ENCODE data around the gene BTG4. TPM values are rescaled to one million over a fixed set of nuclear protein-coding genes. Genes with fewer than 3 reads are reported as not detected.

Gene BTG4
- total RNA-seq, 1 donor: not detected

GRCh38 chr11:111541254-111542061 lies 29.3 kb upstream of the BTG4 start:
- Histone ChIP-seq H3K4me1 (ENCODE audit: insufficient read depth, low read length) (peaks cover 30% of the 10 kb centered on the region), H3K9me3 (ENCODE audit: low read depth, low read length) (no peaks in the 10 kb centered on the region), H3K4me3 (ENCODE audit: low read length) (peak overlapping the region; percentile 7), H3K27me3 (ENCODE audit: insufficient read depth, low read length) (peaks cover 55% of the 10 kb centered on the region)

GRCh38 chr11:111540937-111541253 lies 28.7 kb upstream of the BTG4 start:
- Histone ChIP-seq H3K4me1 (ENCODE audit: insufficient read depth, low read length) (peaks cover 30% of the 10 kb centered on the region), H3K4me3 (ENCODE audit: low read length) (peak overlapping the region; percentile 7), H3K27me3 (ENCODE audit: insufficient read depth, low read length) (peaks cover 59% of the 10 kb centered on the region), H3K9me3 (ENCODE audit: low read depth, low read length) (no peaks in the 10 kb centered on the region)

- peaks cover 30% of the 10 kb centered on the region for H3K4me1 ChIP-seq (ENCODE audit: insufficient read depth, low read length)
- no peaks in the 10 kb centered on the region for H3K9me3 ChIP-seq (ENCODE audit: low read depth, low read length)
- H3K4me3 ChIP-seq (ENCODE audit: low read length): peak within 1 kb of the TSS; percentile 7
- peaks cover 59% of the 10 kb centered on the region for H3K27me3 ChIP-seq (ENCODE audit: insufficient read depth, low read length)
These were observed 28.1 kb upstream of the BTG4 start, which contains the start of gene LAYN for GRCh38 chr11:111540114-111540936. LAYN (plus strand) TSS chr11:111540720; CDS start chr11:111540844, 124 bp downstream.

GRCh38 chr11:111539426-111540113 lies 27.4 kb upstream of the BTG4 start:
- H3K9me3 ChIP-seq (ENCODE audit: low read depth, low read length): no peaks in the 10 kb centered on the region
- H3K27me3 ChIP-seq (ENCODE audit: insufficient read depth, low read length): peaks cover 59% of the 10 kb centered on the region
- no peak overlapping the region for H3K4me3 ChIP-seq (ENCODE audit: low read length)
- peaks cover 30% of the 10 kb centered on the region for H3K4me1 ChIP-seq (ENCODE audit: insufficient read depth, low read length)

- Histone ChIP-seq H3K27me3 (ENCODE audit: insufficient read depth, low read length) (peaks cover 59% of the 10 kb centered on the region), H3K4me3 (ENCODE audit: low read length) (no peak overlapping the region), H3K9me3 (ENCODE audit: low read depth, low read length) (no peaks in the 10 kb centered on the region), H3K4me1 (ENCODE audit: insufficient read depth, low read length) (peaks cover 30% of the 10 kb centered on the region)
These were observed 26.4 kb upstream of the BTG4 start for GRCh38 chr11:111538407-111539114.

DNA sequence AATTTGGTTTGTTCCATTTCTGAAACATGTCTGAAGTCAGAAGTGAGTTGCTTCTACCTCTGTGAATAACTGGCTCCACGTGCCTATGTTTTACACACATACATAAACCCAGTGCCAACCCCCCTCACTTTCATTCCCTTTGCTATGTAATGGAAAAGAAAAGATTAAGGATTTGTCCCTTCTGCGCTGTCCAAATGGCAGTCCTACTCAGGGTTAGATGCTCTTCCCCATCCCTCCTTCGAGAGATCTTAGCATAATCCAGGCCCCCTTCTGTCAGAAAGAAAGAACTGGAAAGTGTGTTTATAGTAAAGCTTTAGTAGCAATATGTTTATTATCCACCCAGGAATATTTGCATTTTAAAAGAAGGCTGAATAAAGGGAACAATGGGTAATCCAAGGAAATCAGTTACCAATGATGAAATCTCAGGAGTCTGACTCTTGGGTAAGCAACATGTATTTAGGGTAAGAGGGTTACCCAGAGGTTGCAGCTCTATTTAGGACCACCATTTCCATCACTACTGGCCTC lies 25.2 kb upstream of the BTG4 start:
- Histone ChIP-seq H3K27me3 (ENCODE audit: insufficient read depth, low read length) (peaks cover 52% of the 10 kb centered on the region), H3K9me3 (ENCODE audit: low read depth, low read length) (no peaks in the 10 kb centered on the region), H3K4me1 (ENCODE audit: insufficient read depth, low read length) (peaks cover 29% of the 10 kb centered on the region), H3K4me3 (ENCODE audit: low read length) (no peak overlapping the region)

DNA sequence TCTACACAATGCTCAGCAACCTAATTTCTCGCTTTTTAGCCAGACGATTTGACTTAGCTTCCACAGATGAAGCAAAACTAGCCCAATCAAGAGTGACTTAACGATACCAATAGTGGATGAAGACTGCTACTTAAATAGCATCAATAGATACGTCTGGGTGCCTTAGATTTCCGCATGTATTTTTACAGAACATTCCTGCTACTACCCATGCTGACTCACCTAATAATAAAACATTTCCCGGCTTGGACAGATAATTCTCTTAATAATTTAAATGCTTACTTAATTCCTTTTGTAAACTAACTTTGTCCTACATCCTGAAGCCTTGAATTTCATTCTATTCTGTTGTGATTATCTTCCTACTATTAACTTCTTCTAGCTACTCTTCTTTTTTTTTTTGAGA lies 23.1 kb upstream of the BTG4 start:
- Histone ChIP-seq H3K4me1 (ENCODE audit: insufficient read depth, low read length) (peaks cover 15% of the 10 kb centered on the region), H3K27me3 (ENCODE audit: insufficient read depth, low read length) (peaks cover 33% of the 10 kb centered on the region), H3K4me3 (ENCODE audit: low read length) (no peak overlapping the region), H3K9me3 (ENCODE audit: low read depth, low read length) (no peaks in the 10 kb centered on the region)

- no peaks in the 10 kb centered on the region for H3K9me3 ChIP-seq (ENCODE audit: low read depth, low read length)
- peaks cover 7% of the 10 kb centered on the region for H3K27me3 ChIP-seq (ENCODE audit: insufficient read depth, low read length)
- peaks cover 6% of the 10 kb centered on the region for H3K4me1 ChIP-seq (ENCODE audit: insufficient read depth, low read length)
- H3K4me3 ChIP-seq (ENCODE audit: low read length): no peak overlapping the region
These were observed 20.2 kb upstream of the BTG4 start for GRCh38 chr11:111532365-111532709.

DNA sequence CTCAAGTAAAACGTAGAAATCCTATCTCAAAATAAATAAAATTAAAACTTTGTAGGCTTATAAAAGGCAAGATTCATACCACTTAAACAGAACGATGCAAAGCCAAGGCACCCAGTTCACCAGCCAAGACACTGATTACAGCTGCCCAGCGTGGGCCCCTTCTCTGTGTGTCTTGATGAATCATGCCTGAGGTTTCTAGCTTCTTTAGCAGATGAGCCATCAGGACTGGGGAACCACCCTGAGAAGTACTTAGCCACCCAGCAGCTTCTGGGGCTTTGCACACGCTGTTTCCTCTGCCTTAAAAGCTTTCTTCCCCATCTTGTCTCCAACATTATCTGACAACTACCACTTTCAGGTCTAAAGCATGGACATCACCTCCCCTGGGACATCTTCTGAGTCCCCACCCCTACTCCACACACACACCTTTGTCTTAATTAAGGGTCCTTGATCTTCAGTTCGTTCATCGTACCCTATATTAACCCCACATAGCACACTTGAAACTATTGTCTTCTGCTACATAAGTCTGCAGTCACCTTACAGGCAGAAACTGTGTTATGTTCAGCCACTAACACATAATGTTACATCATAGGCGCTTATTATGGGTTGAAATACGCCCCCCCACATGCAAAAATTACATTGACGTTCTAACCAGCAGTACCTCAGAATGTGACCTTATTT lies 19.6 kb upstream of the BTG4 start:
- H3K4me3 ChIP-seq (ENCODE audit: low read length): no peak overlapping the region
- no peaks in the 10 kb centered on the region for H3K9me3 ChIP-seq (ENCODE audit: low read depth, low read length)
- H3K4me1 ChIP-seq (ENCODE audit: insufficient read depth, low read length): peaks cover 6% of the 10 kb centered on the region
- H3K27me3 ChIP-seq (ENCODE audit: insufficient read depth, low read length): peaks cover 7% of the 10 kb centered on the region

GRCh38 chr11:111531136-111531535 lies 18.9 kb upstream of the BTG4 start:
- Histone ChIP-seq H3K9me3 (ENCODE audit: low read depth, low read length) (no peaks in the 10 kb centered on the region), H3K27me3 (ENCODE audit: insufficient read depth, low read length) (peaks cover 2% of the 10 kb centered on the region), H3K4me3 (ENCODE audit: low read length) (no peak overlapping the region), H3K4me1 (ENCODE audit: insufficient read depth, low read length) (peaks cover 6% of the 10 kb centered on the region)

GRCh38 chr11:111530091-111530490 lies 17.9 kb upstream of the BTG4 start:
- Histone ChIP-seq H3K27me3 (ENCODE audit: insufficient read depth, low read length) (no peaks in the 10 kb centered on the region), H3K9me3 (ENCODE audit: low read depth, low read length) (no peaks in the 10 kb centered on the region), H3K4me3 (ENCODE audit: low read length) (no peak overlapping the region), H3K4me1 (ENCODE audit: insufficient read depth, low read length) (peaks cover 6% of the 10 kb centered on the region)

- H3K4me3 ChIP-seq (ENCODE audit: low read length): no peak overlapping the region
- no peaks in the 10 kb centered on the region for H3K27me3 ChIP-seq (ENCODE audit: insufficient read depth, low read length)
- H3K4me1 ChIP-seq (ENCODE audit: insufficient read depth, low read length): peaks cover 6% of the 10 kb centered on the region
- no peaks in the 10 kb centered on the region for H3K9me3 ChIP-seq (ENCODE audit: low read depth, low read length)
These were observed 16.4 kb upstream of the BTG4 start for GRCh38 chr11:111528557-111528956.

- H3K9me3 ChIP-seq (ENCODE audit: low read depth, low read length): no peaks in the 10 kb centered on the region
- peaks cover 3% of the 10 kb centered on the region for H3K27me3 ChIP-seq (ENCODE audit: insufficient read depth, low read length)
- H3K4me3 ChIP-seq (ENCODE audit: low read length): no peak overlapping the region
- peaks cover 6% of the 10 kb centered on the region for H3K4me1 ChIP-seq (ENCODE audit: insufficient read depth, low read length)
These were observed 15.1 kb upstream of the BTG4 start for GRCh38 chr11:111527279-111527678.

- Histone ChIP-seq H3K4me1 (ENCODE audit: insufficient read depth, low read length) (no peaks in the 10 kb centered on the region), H3K27me3 (ENCODE audit: insufficient read depth, low read length) (peaks cover 7% of the 10 kb centered on the region), H3K9me3 (ENCODE audit: low read depth, low read length) (no peaks in the 10 kb centered on the region), H3K4me3 (ENCODE audit: low read length) (no peak overlapping the region)
These were observed 14.3 kb upstream of the BTG4 start for GRCh38 chr11:111526501-111526900.

Measured in mononuclear cell (primary cell).